ENCODE results near the gene MYOCD. TPM values are rescaled to one million over a fixed set of nuclear protein-coding genes. Genes with fewer than 3 reads are reported as not detected.

Gene MYOCD
- total RNA-seq, 1 experiment from 2014 or later, result not detected

GRCh38 chr17:12683299-12683698, 17.6 kb downstream of the MYOCD start:
- POLR2A ChIA-PET, result interaction anchor here (0.6 kb wide), 1 partner anchor 52 kb away, joined by 3 read pairs; no protein-coding TSS in a partner anchor
- H3K27ac Mint-ChIP-seq (ENCODE audit: low read depth, unreplicated experiment), result no peak overlapping the region

GRCh38 chr17:12686486-12686885, 20.8 kb downstream of the MYOCD start:
- Mint-ChIP-seq H3K9me3 (ENCODE audit: unreplicated experiment) (peaks cover 8% of the 10 kb centered on the region), H3K36me3 (ENCODE audit: insufficient read depth, unreplicated experiment) (no peaks in the 10 kb centered on the region), H3K4me1 (ENCODE audit: insufficient read depth, unreplicated experiment) (no peaks in the 10 kb centered on the region), H3K27ac (ENCODE audit: low read depth, unreplicated experiment) (no peak overlapping the region), H3K4me3 (ENCODE audit: unreplicated experiment) (no peak overlapping the region), H3K27me3 (ENCODE audit: insufficient read depth, unreplicated experiment) (peaks cover 48% of the 10 kb centered on the region)
- TF ChIP-seq CTCF (IDR thresholded peaks at IDR 0.05; ENCODE audit: unreplicated experiment), result no peak
- no TSS peak for BruUV-seq (replicated peaks)
- ChIA-PET CTCF (interaction anchor here (1.0 to 1.2 kb wide), 2 partner anchors 9 to 20 kb away, joined by 3 read pairs; no protein-coding TSS in a partner anchor), POLR2A (no interaction called here)
- intact Hi-C loops (cut with micrococcal nuclease), result no loop called here
- no peak for DNase-seq (ENCODE audit: unreplicated experiment)

More at GRCh38 chr17:12683299-12683698, 17.6 kb downstream of the MYOCD start:
- Mint-ChIP-seq H3K36me3 (ENCODE audit: insufficient read depth, unreplicated experiment) (no peaks in the 10 kb centered on the region), H3K4me3 (ENCODE audit: unreplicated experiment) (no peak overlapping the region), H3K27me3 (ENCODE audit: insufficient read depth, unreplicated experiment) (peaks cover 56% of the 10 kb centered on the region), H3K9me3 (ENCODE audit: unreplicated experiment) (peaks cover 2% of the 10 kb centered on the region), H3K4me1 (ENCODE audit: insufficient read depth, unreplicated experiment) (no peaks in the 10 kb centered on the region)
- DNase-seq (ENCODE audit: unreplicated experiment), result no peak
- CTCF ChIA-PET, result interaction anchor here (0.6 to 1.1 kb wide), 2 partner anchors 16 to 333 kb away, joined by 3 read pairs; no protein-coding TSS in a partner anchor
- no peak for TF ChIP-seq CTCF (IDR thresholded peaks at IDR 0.05; ENCODE audit: unreplicated experiment)
- no TSS peak for BruUV-seq (replicated peaks)
- intact Hi-C loops (cut with micrococcal nuclease), result no loop called here

GRCh38 chr17:12688382-12688781, 22.7 kb downstream of the MYOCD start:
- CTCF ChIA-PET, result no interaction called here
- BruUV-seq (replicated peaks), result no TSS peak
- Mint-ChIP-seq H3K4me3 (ENCODE audit: unreplicated experiment) (no peak overlapping the region), H3K4me1 (ENCODE audit: insufficient read depth, unreplicated experiment) (no peaks in the 10 kb centered on the region), H3K9me3 (ENCODE audit: unreplicated experiment) (peaks cover 8% of the 10 kb centered on the region), H3K27ac (ENCODE audit: low read depth, unreplicated experiment) (no peak overlapping the region), H3K36me3 (ENCODE audit: insufficient read depth, unreplicated experiment) (no peaks in the 10 kb centered on the region), H3K27me3 (ENCODE audit: insufficient read depth, unreplicated experiment) (peaks cover 29% of the 10 kb centered on the region)
- no peak for DNase-seq (ENCODE audit: unreplicated experiment)
- intact Hi-C loops (cut with micrococcal nuclease), result no loop called here
- no peak for TF ChIP-seq CTCF (IDR thresholded peaks at IDR 0.05; ENCODE audit: unreplicated experiment)
- POLR2A ChIA-PET, result no interaction called here

- Mint-ChIP-seq H3K4me1 (ENCODE audit: insufficient read depth, unreplicated experiment) (no peaks in the 10 kb centered on the region), H3K36me3 (ENCODE audit: insufficient read depth, unreplicated experiment) (no peaks in the 10 kb centered on the region), H3K4me3 (ENCODE audit: unreplicated experiment) (no peak overlapping the region), H3K9me3 (ENCODE audit: unreplicated experiment) (peaks cover 8% of the 10 kb centered on the region), H3K27ac (ENCODE audit: low read depth, unreplicated experiment) (no peak overlapping the region), H3K27me3 (ENCODE audit: insufficient read depth, unreplicated experiment) (peaks cover 16% of the 10 kb centered on the region)
- no TSS peak for BruUV-seq (replicated peaks)
- ChIA-PET CTCF (interaction anchor here (1.0 to 2.0 kb wide), 2 partner anchors 24 to 51 kb away, joined by 3 to 8 read pairs; no protein-coding TSS in a partner anchor), POLR2A (no interaction called here)
- no peak for DNase-seq (ENCODE audit: unreplicated experiment)
- intact Hi-C loops (cut with micrococcal nuclease), result no loop called here
- TF ChIP-seq CTCF (IDR thresholded peaks at IDR 0.05; ENCODE audit: unreplicated experiment), result no peak
These were observed 25.5 kb downstream of the MYOCD start for GRCh38 chr17:12691173-12691572.
